IMR-90 (cell line): Measurements from ENCODE around the gene CLDN2. TPM values are rescaled to one million over a fixed set of nuclear protein-coding genes. Genes with fewer than 3 reads are reported as not detected.

Experiments used
- ATAC-seq: fragments of 200-7000 bp; cut with Tn5 transposase; 2 replicates; pipeline ENCODE4 v1.9.1; 2020; ENCODE audit warnings: low read depth, mild to moderate bottlenecking, moderate library complexity
- BruUV-seq: library from RNA; stranded (reverse); fragments of 400-500 nt; replicated peaks from 2 replicates; lab custom pipeline; 2021; lab: Mats Ljungman, UMichigan
- CTCF ChIA-PET: fragments of 300-600 bp; formaldehyde crosslinking; extraction: SDS; loops from one replicate; lab custom pipeline; 2021; ENCODE audit warnings: antibody characterized with exemption; lab: Yijun Ruan, JAX
- POLR2A ChIA-PET: fragments of 300-600 bp; sonication (Branson Sonifier 250); formaldehyde crosslinking; loops from one replicate; lab custom pipeline; 2022; ENCODE audit warnings: antibody characterized with exemption; ENCODE audit not compliant: unreplicated experiment; lab: Charles Lee
- DNase-seq: peaks from one replicate; pipeline ENCODE4 v3.0.0; 2013
- H2AFZ ChIP-seq: replicated peaks from 2 replicates; pipeline ENCODE3; 2013; ENCODE audit warnings: low read length, mild to moderate bottlenecking; ENCODE audit not compliant: poor library complexity
- H2AK5ac ChIP-seq: 2 replicates; pipeline ENCODE4 v1.6.1; 2013; ENCODE audit warnings: low read depth, low read length, inconsistent platforms
- H2AK9ac ChIP-seq: replicated peaks from 2 replicates; pipeline ENCODE3; 2013; ENCODE audit warnings: mild to moderate bottlenecking, low read depth, low read length, moderate library complexity; ENCODE audit not compliant: poor library complexity
- H2BK120ac ChIP-seq: 2 replicates; pipeline ENCODE4 v1.6.1; 2013; ENCODE audit warnings: low read depth, low read length, inconsistent platforms
- H2BK15ac ChIP-seq: 3 replicates; pipeline ENCODE4 v1.6.1; 2013; ENCODE audit warnings: low read depth, low read length, inconsistent platforms
- H2BK20ac ChIP-seq: 2 replicates; pipeline ENCODE4 v1.6.1; 2013; ENCODE audit warnings: low read depth, mild to moderate bottlenecking, inconsistent platforms, low read length, moderate library complexity
- H2BK5ac ChIP-seq: 2 replicates; pipeline ENCODE4 v1.6.1; 2013; ENCODE audit warnings: mild to moderate bottlenecking, low read depth, low read length, inconsistent platforms; ENCODE audit not compliant: poor library complexity, severe bottlenecking
- H3K14ac ChIP-seq: replicated peaks from 2 replicates; pipeline ENCODE4 v1.6.1; 2013; ENCODE audit warnings: low read depth, low read length, inconsistent platforms
- H3K18ac ChIP-seq: 2 replicates; pipeline ENCODE4 v1.6.1; 2013; ENCODE audit warnings: low read depth, low read length, control low read depth
- H3K23ac ChIP-seq: 2 replicates; pipeline ENCODE4 v1.6.1; 2013; ENCODE audit warnings: low read depth, low read length, inconsistent platforms
- H3K27ac ChIP-seq: 2 replicates; pipeline ENCODE4 v1.5.1; 2013; ENCODE audit warnings: mild to moderate bottlenecking, control low read depth, low read length; ENCODE audit not compliant: insufficient read depth
- H3K27me3 ChIP-seq: 2 replicates; pipeline ENCODE4 v1.6.1; 2013; ENCODE audit warnings: low read length; ENCODE audit not compliant: control insufficient read depth, insufficient read depth
- H3K36me3 ChIP-seq: 2 replicates; pipeline ENCODE4 v1.6.1; 2013; ENCODE audit warnings: low read length, mixed read lengths; ENCODE audit not compliant: control insufficient read depth, insufficient read depth
- H3K4ac ChIP-seq: 2 replicates; pipeline ENCODE4 v1.6.1; 2013; ENCODE audit warnings: low read depth, low read length, inconsistent platforms
- H3K4me1 ChIP-seq: 2 replicates; pipeline ENCODE4 v1.6.1; 2013; ENCODE audit warnings: low read length, mixed read lengths; ENCODE audit not compliant: control insufficient read depth, insufficient read depth
- H3K4me2 ChIP-seq: 2 replicates; pipeline ENCODE4 v1.6.1; 2013; ENCODE audit warnings: low read depth, mild to moderate bottlenecking, control low read depth, low read length, moderate library complexity
- H3K4me3 ChIP-seq: 2 replicates; pipeline ENCODE4 v1.5.1; 2013; ENCODE audit warnings: low read depth, mild to moderate bottlenecking, control low read depth, low read length, moderate library complexity; ENCODE audit not compliant: insufficient read depth
- H3K56ac ChIP-seq: 2 replicates; pipeline ENCODE4 v1.6.1; 2013; ENCODE audit warnings: low read length, inconsistent platforms; ENCODE audit not compliant: insufficient read depth; ENCODE audit errors: extremely low read depth
- H3K79me1 ChIP-seq, 2 experiments: 2 replicates each; pipeline ENCODE4 v1.6.1; 2013; ENCODE audit warnings: low read length in 2 of 2, inconsistent platforms in 1 of 2, low read depth in 1 of 2
- H3K9ac ChIP-seq: 2 replicates; pipeline ENCODE4 v1.6.1; 2013; ENCODE audit warnings: low read depth, low read length, control low read depth
- H3K9me1 ChIP-seq: 2 replicates; pipeline ENCODE4 v1.6.1; 2013; ENCODE audit warnings: low read length, inconsistent platforms; ENCODE audit not compliant: insufficient read depth
- H3K9me3 ChIP-seq: 2 replicates; pipeline ENCODE4 v1.6.1; 2013; ENCODE audit warnings: low read length; ENCODE audit not compliant: control insufficient read depth, insufficient read depth
- H4K20me1 ChIP-seq: 2 replicates; pipeline ENCODE4 v1.6.1; 2013; ENCODE audit warnings: low read length, inconsistent platforms; ENCODE audit not compliant: insufficient read depth
- H4K5ac ChIP-seq: 2 replicates; pipeline ENCODE4 v1.6.1; 2013; ENCODE audit warnings: mild to moderate bottlenecking, low read depth, low read length, control low read depth
- H4K8ac ChIP-seq, 2 experiments: 2 replicates each; pipeline ENCODE4 v1.6.1; 2013; ENCODE audit warnings: low read depth in 2 of 2, low read length in 2 of 2, control low read depth in 1 of 2, inconsistent platforms in 1 of 2
- H4K91ac ChIP-seq: 2 replicates; pipeline ENCODE4 v1.6.1; 2013; ENCODE audit warnings: low read depth, low read length, inconsistent platforms; ENCODE audit not compliant: insufficient read depth
- BHLHE40 ChIP-seq: fragments of 150-350 bp; IDR thresholded peaks from 2 replicates; pipeline ENCODE4 v1.6.1; 2016; ENCODE audit warnings: mild to moderate bottlenecking, low read depth, low read length
- ELK1 ChIP-seq: fragments of 150-350 bp; IDR thresholded peaks from 2 replicates; pipeline ENCODE4 v1.6.1; 2016; ENCODE audit warnings: low read depth, mild to moderate bottlenecking, low read length, moderate library complexity, borderline replicate concordance
- FOS ChIP-seq: fragments of 150-350 bp; IDR thresholded peaks from 2 replicates; pipeline ENCODE4 v1.6.1; 2016; ENCODE audit warnings: low read depth, low read length
- NFE2L2 ChIP-seq: fragments of 150-350 bp; IDR thresholded peaks from 2 replicates; pipeline ENCODE4 v1.6.1; 2016; ENCODE audit warnings: low read depth, mild to moderate bottlenecking, low read length
- SMC3 ChIP-seq: fragments of 150-350 bp; IDR thresholded peaks from 2 replicates; pipeline ENCODE4 v1.6.1; 2016; ENCODE audit warnings: low read depth, mild to moderate bottlenecking, antibody characterized with exemption, low read length, moderate library complexity
- WGBS, 2 experiments: methylation state at CpG; one replicate each; pipeline versions ENCODE4 v1.1.5 to v1.1.7; 2013; ENCODE audit warnings: missing lambda C conversion rate in 2 of 2; ENCODE audit not compliant: insufficient read length in 1 of 2; ENCODE audit errors: extremely low coverage in 2 of 2; 5-methylcytosine and 5-hydroxymethylcytosine counted together
- dilution Hi-C: fragments of 300-500 bp; cut with HindIII; formaldehyde crosslinking; loops from one replicate; pipeline ENCODE4 v1.14.3; 2018; ENCODE audit warnings: low sequenced_read_pairs; ENCODE audit not compliant: unreplicated experiment
- in situ Hi-C: fragments of 300-500 bp; cut with MboI; formaldehyde crosslinking; loops from 3 replicates; pipeline ENCODE4 v1.14.3; 2019; ENCODE audit warnings: low sequenced_read_pairs, inconsistent platforms, mixed read lengths
- intact Hi-C: fragments of 100-400 bp; cut with micrococcal nuclease; formaldehyde crosslinking; loops from 2 replicates; pipeline ENCODE4 v1.10.0; 2022
- polyA plus RNA-seq, 3 experiments: library from polyadenylated mRNA; depleted of rRNA; stranded (reverse); fragments of >200 nt; gene quantifications; 2 replicates each; pipeline ENCODE4 v1.2.3, GENCODE V29; 2012; ENCODE audit warnings: low replicate concordance in 1 of 3
- total RNA-seq: library from RNA; depleted of rRNA; stranded (reverse); fragments of >200 nt; gene quantifications from 2 replicates; pipeline ENCODE4 v1.2.3, GENCODE V29; 2012

CLDN2 gene
- total and polyA plus RNA-seq, 2 of the 4 experiments (the other 2 are of a cell fraction), result 0.03 TPM; not detected in 1

GRCh38 chrX:106928227-106928626 is 8.0 kb downstream of the CLDN2 start:
- POLR2A ChIA-PET, result no interaction called here
- Histone ChIP-seq H4K5ac (no peak overlapping the region), H3K4me1 (peaks cover 6% of the 10 kb centered on the region), H2BK15ac (no peak overlapping the region), H3K27ac (no peak overlapping the region), H2BK5ac (no peak overlapping the region), H2AK5ac (no peak overlapping the region), H3K4me2 (no peak overlapping the region), H4K20me1 (no peaks in the 10 kb centered on the region), H3K56ac (no peak overlapping the region), H3K79me1 (no peaks in the 10 kb centered on the region), H3K18ac (no peak overlapping the region), H2AFZ (no peak overlapping the region), H2BK120ac (no peak overlapping the region), H3K27me3 (no peaks in the 10 kb centered on the region; the same call in 1 of the 2 replicates), H3K4ac (no peak overlapping the region), H3K23ac (no peak overlapping the region), H4K8ac (no peak overlapping the region), H3K9me1 (peaks cover 6% of the 10 kb centered on the region; the same call in 1 of the 2 replicates), H4K91ac (no peak overlapping the region), H3K9ac (no peak overlapping the region), H3K4me3 (no peak overlapping the region), H2AK9ac (no peak overlapping the region), H3K14ac (no peak overlapping the region), H3K36me3 (no peaks in the 10 kb centered on the region), H2BK20ac (no peak overlapping the region), H3K9me3 (no peaks in the 10 kb centered on the region)
- no CpG with 5 or more reads among the region's 4 CpGs for WGBS, 2 experiments
- ATAC-seq, result no peak
- in situ Hi-C loops (no loop called here), intact Hi-C loops (no loop called here), dilution Hi-C loops (no loop called here)
- DNase-seq, result no peak
- BruUV-seq, result no TSS peak
- CTCF ChIA-PET, result no interaction called here
- TF ChIP-seq FOS (no peak), SMC3 (no peak), BHLHE40 (no peak), NFE2L2 (no peak), ELK1 (no peak)
